Activated T-helper 2 cell treated with anti-CD3 and anti-CD28 coated beads, Interferon-gamma antibody, Interleukin-2, Interleukin-4, amounts not matched to agents 10 μg/mL and 5 μg/mL and 100 μg/mL, durations not matched to agents 14 hours and 24 hours and 36 hours (primary cell): ENCODE results near the gene WDR44. TPM values are rescaled to one million over a fixed set of nuclear protein-coding genes. Genes with fewer than 3 reads are reported as not detected.

Experiments
- DNase-seq: peaks from one replicate; pipeline ENCODE4 v3.0.0; 2021; ENCODE audit warnings: low spot score
- H3K27ac Mint-ChIP-seq: one replicate; pipeline ENCODE4 v1.8.0; 2021; ENCODE audit warnings: mixed read lengths
- H3K27me3 Mint-ChIP-seq: one replicate; pipeline ENCODE4 v1.8.0; 2021; ENCODE audit warnings: low read depth, mixed read lengths
- H3K36me3 Mint-ChIP-seq: one replicate; pipeline ENCODE4 v1.8.0; 2021; ENCODE audit warnings: low read depth, mixed read lengths
- H3K4me1 Mint-ChIP-seq: one replicate; pipeline ENCODE4 v1.8.0; 2021; ENCODE audit warnings: low read depth, mixed read lengths
- H3K4me3 Mint-ChIP-seq: one replicate; pipeline ENCODE4 v1.8.0; 2021; ENCODE audit warnings: low read depth, mild to moderate bottlenecking, moderate library complexity, mixed read lengths
- H3K9me3 Mint-ChIP-seq: one replicate; pipeline ENCODE4 v1.8.0; 2021; ENCODE audit warnings: mixed read lengths
- intact Hi-C: fragments of 100-400 bp; cut with micrococcal nuclease; formaldehyde crosslinking; loops from one replicate; pipeline ENCODE4 v1.15.1; 2023
- total RNA-seq: library from RNA; stranded (reverse); gene quantifications from 2 replicates; pipeline ENCODE4 v1.2.3, GENCODE V29; 2022

The WDR44 gene
- total RNA-seq, 1 donor from 2014 or later: 10.0 TPM

DNA sequence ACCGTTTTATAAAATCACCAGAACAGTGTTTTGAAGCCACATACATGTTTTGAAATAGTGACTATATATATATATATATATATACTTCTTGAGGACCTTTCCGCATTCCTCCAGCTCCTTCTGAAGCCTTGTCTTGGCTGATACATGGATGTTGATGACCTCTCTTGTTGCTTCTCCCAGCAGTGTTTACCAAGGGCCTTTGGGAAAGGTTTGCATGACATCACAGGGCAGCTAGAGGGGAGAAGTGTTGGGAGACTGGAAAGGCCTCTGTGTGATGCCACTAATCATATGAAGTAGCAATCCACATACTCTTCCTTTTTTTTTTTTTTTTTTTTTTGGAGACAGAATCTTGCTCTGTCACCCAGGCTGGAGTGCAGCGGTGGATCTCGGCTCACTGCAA lies 22.5 kb downstream of the WDR44 start:
- DNase-seq: no peak
- Mint-ChIP-seq H3K9me3 (no peaks in the 10 kb centered on the region), H3K4me3 (no peak overlapping the region), H3K27ac (no peak overlapping the region), H3K36me3 (peaks cover 5% of the 10 kb centered on the region), H3K4me1 (peaks cover 12% of the 10 kb centered on the region), H3K27me3 (no peaks in the 10 kb centered on the region)
- intact Hi-C loops: no loop called here

DNA sequence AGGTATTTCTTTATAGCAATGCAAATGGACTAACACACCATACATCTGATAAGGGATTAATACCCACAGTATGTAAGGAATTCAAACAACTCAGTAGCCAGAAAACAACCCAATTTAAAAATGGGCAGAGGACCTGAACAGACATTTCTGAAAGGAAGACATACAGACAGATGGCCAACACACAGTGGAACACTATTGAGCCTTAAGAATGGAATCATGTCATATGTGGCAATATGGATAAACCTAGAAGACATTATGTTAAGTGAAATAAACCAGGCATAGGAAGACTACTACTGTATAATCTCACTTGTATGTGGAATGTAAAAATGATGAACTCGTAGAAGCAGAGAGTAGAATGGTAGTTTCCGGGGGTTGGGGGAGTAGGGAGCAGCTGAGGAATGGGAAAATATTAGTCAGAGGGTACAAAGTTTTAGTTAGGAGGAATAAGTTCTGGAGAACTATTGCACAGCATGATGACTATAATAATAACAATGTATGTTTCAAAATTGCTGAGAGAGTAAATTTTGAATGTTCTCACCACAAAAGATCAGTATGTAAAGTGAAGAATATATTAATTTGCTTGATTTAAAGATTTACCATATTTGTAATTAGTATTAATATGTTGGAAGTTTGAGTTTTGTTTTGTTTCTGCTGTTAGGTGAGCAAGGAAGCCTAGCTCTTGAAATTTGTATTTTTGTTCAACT lies 25.2 kb downstream of the WDR44 start:
- Mint-ChIP-seq H3K4me1 (peaks cover 4% of the 10 kb centered on the region), H3K27ac (peak overlapping the region; percentile 25), H3K27me3 (no peaks in the 10 kb centered on the region), H3K9me3 (no peaks in the 10 kb centered on the region), H3K36me3 (peaks cover 5% of the 10 kb centered on the region), H3K4me3 (no peak overlapping the region)
- intact Hi-C loops: no loop called here
- no peak for DNase-seq

DNA sequence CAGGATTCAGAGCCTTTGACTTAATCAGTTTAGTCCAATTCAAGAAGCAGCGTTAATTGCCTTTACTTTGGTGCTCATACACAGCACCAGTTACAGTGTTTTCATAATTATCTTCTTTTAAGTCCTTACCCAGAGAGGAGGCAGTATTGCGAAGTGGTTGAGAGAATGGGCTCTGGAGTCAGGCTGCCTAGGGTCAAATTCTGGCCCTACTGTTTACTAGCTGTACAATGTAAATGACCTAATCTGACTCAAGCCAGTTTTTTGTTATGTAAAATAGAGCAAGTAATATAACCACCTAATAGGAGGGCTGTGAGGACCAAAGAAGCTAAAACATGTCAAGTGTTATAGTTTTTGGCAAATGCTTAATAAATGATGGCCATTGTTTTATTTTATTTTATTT lies 27.6 kb downstream of the WDR44 start:
- intact Hi-C loops: no loop called here
- H3K36me3 Mint-ChIP-seq: no peaks in the 10 kb centered on the region

DNA sequence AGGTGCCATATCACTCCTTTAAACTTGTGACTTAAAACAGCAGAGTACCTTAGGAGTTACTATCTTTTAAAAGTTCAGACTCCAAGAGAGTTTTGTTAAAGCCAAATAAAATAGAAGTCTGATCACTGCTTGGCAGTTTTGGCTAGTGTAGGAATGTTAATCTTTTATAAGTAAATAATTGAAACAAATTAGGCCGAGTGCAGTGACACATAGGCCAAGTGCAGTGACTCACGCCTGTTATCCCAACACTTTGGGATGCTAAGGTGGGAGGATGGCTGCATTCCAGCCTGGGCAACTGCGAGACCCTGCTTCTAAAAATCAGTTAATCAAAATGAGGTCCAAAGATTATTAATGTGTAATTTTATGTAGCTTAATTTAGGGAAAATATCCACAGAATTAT lies 37.2 kb downstream of the WDR44 start:
- no peak overlapping the region for H3K27ac Mint-ChIP-seq
- H3K27me3 Mint-ChIP-seq: no peaks in the 10 kb centered on the region
- no peak overlapping the region for H3K4me3 Mint-ChIP-seq
- no peak for DNase-seq
- no peaks in the 10 kb centered on the region for H3K4me1 Mint-ChIP-seq
- no peaks in the 10 kb centered on the region for H3K9me3 Mint-ChIP-seq
- intact Hi-C loops: no loop called here
- H3K36me3 Mint-ChIP-seq: peaks cover 6% of the 10 kb centered on the region

More for the DNA sequence above, 27.6 kb downstream of the WDR44 start:
- peaks cover 4% of the 10 kb centered on the region for H3K4me1 Mint-ChIP-seq
- no peaks in the 10 kb centered on the region for H3K9me3 Mint-ChIP-seq
- DNase-seq: no peak
- H3K27ac Mint-ChIP-seq: no peak overlapping the region
- H3K4me3 Mint-ChIP-seq: no peak overlapping the region
- H3K27me3 Mint-ChIP-seq: no peaks in the 10 kb centered on the region

DNA sequence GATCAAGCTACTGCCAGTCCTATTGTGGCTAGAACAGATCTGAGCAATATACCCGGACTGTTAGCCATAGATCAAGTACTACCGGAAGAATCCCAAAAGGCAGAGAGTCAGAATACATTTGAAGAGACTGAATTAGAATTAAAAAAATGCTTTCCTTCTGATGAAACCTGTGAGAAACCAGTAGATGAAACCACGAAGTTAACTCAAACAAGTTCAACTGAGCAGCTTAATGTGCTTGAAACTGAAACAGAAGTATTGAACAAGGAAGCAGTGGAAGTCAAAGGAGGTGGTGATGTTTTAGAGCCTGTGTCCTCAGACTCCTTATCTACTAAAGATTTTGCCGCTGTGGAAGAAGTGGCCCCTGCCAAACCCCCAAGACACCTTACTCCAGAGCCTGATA lies 46.8 kb downstream of the WDR44 start:
- no peak overlapping the region for H3K27ac Mint-ChIP-seq
- peaks cover 16% of the 10 kb centered on the region for H3K36me3 Mint-ChIP-seq
- H3K9me3 Mint-ChIP-seq: no peaks in the 10 kb centered on the region
- H3K27me3 Mint-ChIP-seq: no peaks in the 10 kb centered on the region
- peaks cover 15% of the 10 kb centered on the region for H3K4me1 Mint-ChIP-seq
- H3K4me3 Mint-ChIP-seq: no peak overlapping the region
- intact Hi-C loops: loop anchor here (5.0 kb wide), 1 partner anchor 45 kb away; the partner anchor contains the start of gene WDR44
- DNase-seq: no peak

DNA sequence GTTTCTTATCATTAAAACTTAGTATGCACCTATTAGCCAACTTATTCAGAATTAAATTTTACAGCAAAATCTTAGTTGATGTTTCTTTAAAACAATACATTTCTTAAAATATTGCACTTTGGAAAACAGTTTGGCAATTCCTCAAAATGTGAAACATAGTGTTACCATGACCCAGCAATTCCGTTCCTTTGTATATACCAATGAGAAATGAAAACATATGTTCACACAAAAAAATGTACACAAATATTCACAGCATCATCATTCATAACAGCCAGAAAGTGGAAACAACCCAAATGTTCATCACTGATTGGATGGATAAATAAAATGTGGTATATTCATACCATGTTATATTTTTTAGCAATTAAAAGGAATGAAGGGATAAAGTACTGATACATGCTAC lies 50.2 kb downstream of the WDR44 start:
- no peak for DNase-seq
- Mint-ChIP-seq H3K4me3 (no peak overlapping the region), H3K27me3 (no peaks in the 10 kb centered on the region), H3K36me3 (peaks cover 21% of the 10 kb centered on the region), H3K9me3 (no peaks in the 10 kb centered on the region), H3K4me1 (peaks cover 14% of the 10 kb centered on the region), H3K27ac (no peak overlapping the region)
- intact Hi-C loops: no loop called here

DNA sequence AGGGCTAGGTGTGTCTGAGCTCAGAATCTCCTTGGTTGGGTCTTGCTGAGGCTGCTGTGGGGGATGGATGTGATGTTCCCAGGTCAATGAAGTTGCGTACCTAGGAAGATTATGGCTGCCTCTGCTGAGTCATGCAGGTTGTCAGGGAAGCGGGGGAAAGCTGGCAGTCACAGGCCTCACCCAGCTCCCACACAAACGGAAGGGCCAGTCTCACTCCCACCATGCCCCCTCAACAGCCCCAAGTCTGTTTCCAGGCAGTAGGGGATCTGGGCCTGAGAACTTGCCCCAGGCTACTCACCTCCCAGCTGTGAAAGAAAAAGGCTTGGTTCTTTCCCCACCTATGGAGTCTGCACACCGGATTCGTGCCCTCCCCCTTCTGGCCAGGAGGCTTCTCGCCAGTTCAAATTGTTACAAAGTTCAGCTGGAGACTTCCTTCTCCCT lies 72.9 kb downstream of the WDR44 start:
- DNase-seq: no peak
- Mint-ChIP-seq H3K36me3 (peaks cover 34% of the 10 kb centered on the region), H3K27ac (no peak overlapping the region), H3K4me1 (peaks cover 11% of the 10 kb centered on the region), H3K4me3 (no peak overlapping the region), H3K27me3 (no peaks in the 10 kb centered on the region), H3K9me3 (no peaks in the 10 kb centered on the region)
- intact Hi-C loops: no loop called here

DNA sequence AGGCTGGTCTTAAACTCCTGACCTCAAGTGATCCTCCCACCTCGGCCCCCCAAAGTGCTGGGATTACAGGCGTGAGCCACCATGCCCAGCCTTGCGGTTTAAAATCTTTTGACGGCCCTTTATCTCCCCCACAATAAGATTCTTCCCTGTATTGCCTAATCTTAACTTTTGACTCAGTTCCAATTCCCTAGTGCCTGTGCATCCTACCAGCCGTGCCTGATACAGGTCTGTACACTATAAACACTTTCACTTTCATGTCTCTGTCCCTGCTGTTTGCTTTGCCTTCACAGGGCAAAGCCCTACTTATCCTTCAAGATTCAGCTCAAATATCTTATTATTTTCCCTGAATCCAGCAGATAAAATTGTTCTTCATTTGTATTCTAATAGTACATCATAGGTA lies 74.6 kb downstream of the WDR44 start:
- H3K4me1 Mint-ChIP-seq: peaks cover 11% of the 10 kb centered on the region
- intact Hi-C loops: loop anchor here (5.0 kb wide), 1 partner anchor 73 kb away; the partner anchor contains the start of gene WDR44
- H3K27me3 Mint-ChIP-seq: no peaks in the 10 kb centered on the region
- no peaks in the 10 kb centered on the region for H3K9me3 Mint-ChIP-seq
- H3K27ac Mint-ChIP-seq: no peak overlapping the region
- H3K4me3 Mint-ChIP-seq: no peak overlapping the region
- no peak for DNase-seq
- H3K36me3 Mint-ChIP-seq: peaks cover 35% of the 10 kb centered on the region

DNA sequence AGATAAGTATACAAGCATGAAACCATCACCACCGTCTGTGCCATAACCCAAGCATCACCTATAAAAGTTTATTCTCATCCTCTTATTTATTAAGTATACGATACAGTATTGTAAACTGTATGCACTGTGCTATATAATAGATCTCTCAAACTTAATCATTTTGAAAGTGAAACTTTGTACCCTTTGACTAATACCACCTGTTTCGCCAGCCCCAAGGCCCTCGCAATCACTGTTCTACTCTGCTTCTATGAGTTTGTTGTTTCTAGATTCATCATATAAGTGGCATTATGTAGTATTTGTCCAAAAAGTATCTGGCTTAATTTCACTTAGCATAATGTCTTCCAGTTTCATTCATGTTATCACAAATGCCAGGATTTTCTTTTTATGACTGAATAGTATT lies 77.7 kb downstream of the WDR44 start:
- intact Hi-C loops: loop anchor here (5.0 kb wide), 1 partner anchor 76 kb away; the partner anchor contains the start of gene WDR44
- DNase-seq: no peak
- H3K4me3 Mint-ChIP-seq: no peak overlapping the region
- H3K27me3 Mint-ChIP-seq: no peaks in the 10 kb centered on the region
- H3K36me3 Mint-ChIP-seq: peaks cover 21% of the 10 kb centered on the region
- peaks cover 11% of the 10 kb centered on the region for H3K4me1 Mint-ChIP-seq
- H3K27ac Mint-ChIP-seq: no peak overlapping the region
- no peaks in the 10 kb centered on the region for H3K9me3 Mint-ChIP-seq

DNA sequence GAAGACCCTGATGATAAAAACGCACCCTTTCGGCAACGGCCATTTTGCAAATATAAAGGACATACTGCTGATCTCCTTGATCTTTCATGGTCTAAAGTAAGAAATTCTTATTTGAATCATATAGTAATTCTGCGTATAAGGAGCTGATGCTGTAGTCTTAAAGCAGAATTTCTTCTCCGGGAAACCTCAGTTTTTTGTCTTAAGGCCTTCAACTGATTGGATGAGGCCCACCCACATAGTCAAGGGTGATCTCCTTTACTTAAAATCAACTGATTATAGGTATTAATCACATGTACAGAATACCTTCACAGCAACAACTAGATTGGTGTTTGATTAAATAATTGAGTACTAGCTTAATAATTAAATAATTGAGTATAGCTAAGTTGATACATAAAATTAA lies 86.9 kb downstream of the WDR44 start:
- no peak overlapping the region for H3K27ac Mint-ChIP-seq
- intact Hi-C loops: no loop called here
- H3K27me3 Mint-ChIP-seq: no peaks in the 10 kb centered on the region
- no peaks in the 10 kb centered on the region for H3K4me1 Mint-ChIP-seq
- DNase-seq: no peak
- peaks cover 31% of the 10 kb centered on the region for H3K36me3 Mint-ChIP-seq
- no peaks in the 10 kb centered on the region for H3K9me3 Mint-ChIP-seq
- H3K4me3 Mint-ChIP-seq: no peak overlapping the region

DNA sequence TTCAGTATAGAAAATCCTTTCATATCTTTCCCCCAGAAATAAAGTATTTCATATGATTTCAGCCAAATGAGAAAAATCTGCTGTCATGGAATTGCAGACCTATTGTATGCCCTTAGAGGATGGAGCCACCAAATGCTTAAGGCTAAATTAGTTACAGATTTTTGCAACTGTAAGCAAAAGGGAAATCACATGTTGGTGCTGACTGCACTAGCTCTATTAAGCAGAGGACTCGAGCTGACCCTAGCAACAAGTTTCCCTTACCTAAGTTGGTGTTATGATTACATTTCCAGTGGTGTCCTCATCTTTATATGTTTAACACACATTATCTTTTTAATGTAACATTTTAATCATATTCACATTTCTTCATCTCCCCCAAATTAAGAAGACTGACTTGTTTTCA lies 91.4 kb downstream of the WDR44 start:
- no peaks in the 10 kb centered on the region for H3K4me1 Mint-ChIP-seq

DNA sequence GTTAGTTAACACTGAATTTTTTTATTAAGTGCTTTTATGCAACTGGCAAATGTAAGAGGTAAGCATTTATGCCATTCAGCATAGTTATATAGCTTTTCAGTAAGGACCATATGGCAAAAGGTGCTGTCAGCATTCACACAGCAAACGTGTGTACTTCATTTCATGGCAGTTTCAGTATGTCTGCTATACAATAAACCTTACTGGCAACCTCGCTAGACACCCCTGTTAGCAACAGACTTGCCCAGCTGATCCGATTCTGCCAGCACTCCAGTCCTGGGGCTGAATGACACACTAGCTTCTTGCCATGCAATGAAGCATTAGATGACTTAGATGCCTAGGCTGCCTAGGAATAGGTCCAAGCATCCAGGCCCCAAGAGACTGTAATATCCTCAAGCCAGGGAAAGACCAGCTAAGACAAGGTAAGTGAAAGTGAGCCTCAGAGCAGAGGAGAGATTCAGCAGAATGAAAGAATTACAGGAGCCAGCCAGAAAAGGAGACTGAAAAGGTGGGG lies 102.4 kb downstream of the WDR44 start:
- intact Hi-C loops: no loop called here
- Mint-ChIP-seq H3K36me3 (peaks cover 14% of the 10 kb centered on the region), H3K4me3 (no peak overlapping the region), H3K27ac (no peak overlapping the region), H3K27me3 (no peaks in the 10 kb centered on the region), H3K9me3 (no peaks in the 10 kb centered on the region), H3K4me1 (no peaks in the 10 kb centered on the region)
- no peak for DNase-seq

More for the DNA sequence above, 91.4 kb downstream of the WDR44 start:
- Mint-ChIP-seq H3K36me3 (peaks cover 26% of the 10 kb centered on the region), H3K4me3 (no peak overlapping the region), H3K27ac (no peak overlapping the region), H3K9me3 (no peaks in the 10 kb centered on the region), H3K27me3 (no peaks in the 10 kb centered on the region)
- no peak for DNase-seq
- intact Hi-C loops: no loop called here

DNA sequence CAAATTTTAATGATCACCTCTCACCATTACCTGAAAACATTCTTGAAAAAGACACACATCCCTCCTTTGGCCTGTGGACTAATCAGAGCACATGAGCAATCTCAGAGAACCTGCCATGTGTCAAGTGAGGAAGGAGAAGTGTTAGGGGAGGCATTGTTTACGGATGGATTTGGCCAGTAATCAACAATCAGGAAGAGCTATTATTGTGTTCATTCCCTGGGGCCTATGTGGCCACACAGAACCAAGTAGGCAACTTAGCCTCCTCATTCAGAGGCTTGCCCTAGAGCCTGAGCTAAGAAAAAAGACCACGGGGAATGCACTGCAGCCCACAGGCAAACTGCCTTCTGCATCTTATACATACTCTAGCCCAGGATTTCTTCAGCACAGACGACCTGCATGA lies 109.1 kb downstream of the WDR44 start:
- no peaks in the 10 kb centered on the region for H3K27me3 Mint-ChIP-seq
- H3K27ac Mint-ChIP-seq: no peak overlapping the region
- no peak overlapping the region for H3K4me3 Mint-ChIP-seq
- intact Hi-C loops: no loop called here
- H3K9me3 Mint-ChIP-seq: no peaks in the 10 kb centered on the region
- no peak for DNase-seq
- H3K4me1 Mint-ChIP-seq: no peaks in the 10 kb centered on the region
- H3K36me3 Mint-ChIP-seq: peaks cover 3% of the 10 kb centered on the region
